Breast epithelium (tissue), 4 donors: ENCODE measurements around the gene BCAT1. TPM values are rescaled to one million over a fixed set of nuclear protein-coding genes. Genes with fewer than 3 reads are reported as not detected.

Experiments used
- DNase-seq, 2 donors: peaks; one replicate each; pipeline ENCODE4 v3.0.0-alpha.2; 2019; ENCODE audit warnings: low spot score in 2 of 2
- H3K27ac ChIP-seq, 2 donors: fragments of 200-600 bp; sonication (generic) in 1 of 2; one replicate each; pipeline ENCODE4 v1.5.1; 2016 to 2019; ENCODE audit warnings: mild to moderate bottlenecking in 1 of 2
- H3K27me3 ChIP-seq, 2 donors: fragments of 200-600 bp; sonication (generic) in 1 of 2; one replicate each; pipeline versions ENCODE4 v1.5.1 to v1.6.0; 2017 to 2019; ENCODE audit warnings: control low read depth in 1 of 2, mild to moderate bottlenecking in 1 of 2
- H3K36me3 ChIP-seq: fragments of 200-600 bp; one replicate; pipeline ENCODE4 v1.5.1; 2019
- H3K4me1 ChIP-seq, 2 donors: fragments of 200-600 bp; sonication (generic); one replicate each; pipeline ENCODE4 v1.5.1; 2016 to 2019; ENCODE audit warnings: control low read depth in 1 of 2
- H3K4me3 ChIP-seq, 3 donors: fragments of 200-600 bp; sonication (generic); 1 replicate in 2 of 3; 2 replicates in 1 of 3; pipeline ENCODE4 v1.5.1; 2016 to 2019; ENCODE audit warnings: mild to moderate bottlenecking in 3 of 3, moderate library complexity in 2 of 3
- H3K9me3 ChIP-seq, 2 donors: fragments of 200-600 bp; sonication (generic) in 1 of 2; one replicate each; pipeline ENCODE4 v1.5.1; 2016 to 2019; ENCODE audit warnings: control low read depth in 1 of 2
- POLR2A ChIP-seq: fragments of 450-650 bp; IDR thresholded peaks from one replicate; pipeline ENCODE4 v1.6.1; 2016; ENCODE audit warnings: antibody characterized with exemption, mild to moderate bottlenecking, moderate library complexity
- POLR2AphosphoS5 ChIP-seq, 3 donors: sonication (generic); formaldehyde crosslinking; IDR thresholded peaks; one replicate each; pipeline ENCODE4 v1.6.1; 2017; ENCODE audit warnings: antibody characterized with exemption in 3 of 3
- intact Hi-C: fragments of 100-400 bp; cut with DNase I; formaldehyde crosslinking; loops from one replicate; pipeline ENCODE4 v1.15.1; 2023; ENCODE audit warnings: low total_unique reads
- total RNA-seq, 3 donors: library from RNA; depleted of rRNA; stranded (reverse); fragments of >200 nt; gene quantifications; one replicate each; pipeline ENCODE4 v1.1.0, GENCODE V29; 2016
- TF ChIP-seq, protein P1 (sequence below), 3 donors: fragments of 450-650 bp; IDR thresholded peaks; one replicate each; pipeline ENCODE4 v1.5.1; 2016 to 2017; ENCODE audit warnings: antibody characterized with exemption in 3 of 3, mild to moderate bottlenecking in 3 of 3, moderate library complexity in 3 of 3

BCAT1 gene
- total RNA-seq, 3 donors from 2014 or later = 8.8 to 35.8 (median 12.1) TPM

DNA sequence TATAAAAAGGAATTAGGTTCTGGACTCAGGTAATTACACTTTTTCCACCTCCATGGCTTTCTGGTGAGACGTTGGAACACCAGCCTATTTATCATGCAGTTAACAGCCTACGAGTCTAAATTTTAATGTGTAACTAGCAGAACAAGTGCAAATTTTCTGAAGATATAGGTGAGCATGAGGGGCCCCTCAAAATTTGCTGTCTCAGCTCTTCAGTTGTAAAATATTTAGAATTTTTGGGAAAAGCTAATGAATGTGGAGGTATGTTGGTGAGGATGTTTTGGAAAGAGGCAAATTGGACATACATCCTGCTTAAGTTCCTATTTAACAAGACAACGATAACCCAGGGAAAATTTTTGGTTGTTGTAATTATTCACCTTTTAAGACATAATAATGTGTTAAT is 25.3 kb upstream of the BCAT1 start:
- Histone ChIP-seq H3K36me3 (no peaks in the 10 kb centered on the region), H3K27ac (no peak overlapping the region), H3K9me3 (no peaks in the 10 kb centered on the region), H3K4me1 (no peaks in the 10 kb centered on the region), H3K4me3 (no peak overlapping the region), H3K27me3 (no peaks in the 10 kb centered on the region)
- TF ChIP-seq, protein P1, sequence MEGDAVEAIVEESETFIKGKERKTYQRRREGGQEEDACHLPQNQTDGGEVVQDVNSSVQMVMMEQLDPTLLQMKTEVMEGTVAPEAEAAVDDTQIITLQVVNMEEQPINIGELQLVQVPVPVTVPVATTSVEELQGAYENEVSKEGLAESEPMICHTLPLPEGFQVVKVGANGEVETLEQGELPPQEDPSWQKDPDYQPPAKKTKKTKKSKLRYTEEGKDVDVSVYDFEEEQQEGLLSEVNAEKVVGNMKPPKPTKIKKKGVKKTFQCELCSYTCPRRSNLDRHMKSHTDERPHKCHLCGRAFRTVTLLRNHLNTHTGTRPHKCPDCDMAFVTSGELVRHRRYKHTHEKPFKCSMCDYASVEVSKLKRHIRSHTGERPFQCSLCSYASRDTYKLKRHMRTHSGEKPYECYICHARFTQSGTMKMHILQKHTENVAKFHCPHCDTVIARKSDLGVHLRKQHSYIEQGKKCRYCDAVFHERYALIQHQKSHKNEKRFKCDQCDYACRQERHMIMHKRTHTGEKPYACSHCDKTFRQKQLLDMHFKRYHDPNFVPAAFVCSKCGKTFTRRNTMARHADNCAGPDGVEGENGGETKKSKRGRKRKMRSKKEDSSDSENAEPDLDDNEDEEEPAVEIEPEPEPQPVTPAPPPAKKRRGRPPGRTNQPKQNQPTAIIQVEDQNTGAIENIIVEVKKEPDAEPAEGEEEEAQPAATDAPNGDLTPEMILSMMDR (IDR thresholded peaks at IDR 0.05) = no peak
- TF ChIP-seq POLR2AphosphoS5 (IDR thresholded peaks at IDR 0.05) (no peak), POLR2A (no peak)
- DNase-seq = no peak
- intact Hi-C loops = no loop called here

- TF ChIP-seq POLR2A (no peak), POLR2AphosphoS5 (IDR thresholded peaks at IDR 0.05) (no peak)
- TF ChIP-seq, protein P1 (IDR thresholded peaks at IDR 0.05) = no peak
- no peaks in the 10 kb centered on the region for H3K36me3 ChIP-seq
- no peak overlapping the region for H3K4me3 ChIP-seq
- intact Hi-C loops = no loop called here
- no peak overlapping the region for H3K27ac ChIP-seq
- H3K9me3 ChIP-seq = no peaks in the 10 kb centered on the region
- no peaks in the 10 kb centered on the region for H3K27me3 ChIP-seq
- DNase-seq = no peak
- no peaks in the 10 kb centered on the region for H3K4me1 ChIP-seq
Observed at GRCh38 chr12:24972078-24972477, 23.2 kb upstream of the BCAT1 start.

GRCh38 chr12:24970177-24970576 is 21.3 kb upstream of the BCAT1 start:
- H3K9me3 ChIP-seq = no peaks in the 10 kb centered on the region
- intact Hi-C loops = no loop called here
- TF ChIP-seq POLR2AphosphoS5 (IDR thresholded peaks at IDR 0.05) (no peak), POLR2A (no peak)
- TF ChIP-seq, protein P1 (IDR thresholded peaks at IDR 0.05) = no peak

DNA sequence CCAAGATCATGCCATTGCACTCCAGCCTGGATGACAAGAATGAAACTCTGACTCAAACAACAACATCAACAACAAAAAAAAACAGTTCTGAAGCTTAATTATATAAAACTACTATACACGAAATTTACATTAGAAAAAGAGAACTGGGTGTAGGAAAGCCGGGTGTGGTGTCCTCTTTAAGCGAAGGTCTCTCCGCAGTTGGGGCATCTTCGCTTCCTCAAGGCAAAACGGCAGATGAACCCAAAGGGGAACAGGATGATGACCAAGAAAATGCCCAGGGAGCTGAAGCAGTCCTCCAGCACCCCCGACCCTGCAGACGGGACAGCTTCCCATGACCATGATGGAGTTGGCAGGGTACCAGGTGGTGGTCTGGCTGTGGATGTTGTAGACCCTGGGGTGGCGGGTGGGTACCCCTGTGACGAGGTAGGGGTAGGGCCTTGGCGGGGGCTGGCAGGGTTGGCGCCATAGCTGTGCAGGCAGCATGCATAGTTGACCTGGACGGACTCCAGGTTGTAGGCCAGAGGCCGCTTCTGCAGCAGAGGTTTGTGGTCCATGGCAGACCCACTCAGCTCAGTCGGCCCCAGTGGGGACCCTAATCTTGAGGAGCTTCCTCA is 18.2 kb upstream of the BCAT1 start:
- H3K27me3 ChIP-seq = no peaks in the 10 kb centered on the region
- no peak for DNase-seq
- no peaks in the 10 kb centered on the region for H3K4me1 ChIP-seq
- H3K36me3 ChIP-seq = no peaks in the 10 kb centered on the region
- no peak overlapping the region for H3K27ac ChIP-seq
- peaks cover 0 to 23% of the 10 kb centered on the region in 2 donors for H3K9me3 ChIP-seq
- no peak overlapping the region for H3K4me3 ChIP-seq
- no peak for TF ChIP-seq POLR2AphosphoS5 (IDR thresholded peaks at IDR 0.05)
- TF ChIP-seq, protein P1 (IDR thresholded peaks at IDR 0.05) = no peak
- no peak for TF ChIP-seq POLR2A
- intact Hi-C loops = no loop called here

More at GRCh38 chr12:24970177-24970576, 21.3 kb upstream of the BCAT1 start:
- Histone ChIP-seq H3K4me1 (no peaks in the 10 kb centered on the region), H3K27me3 (no peaks in the 10 kb centered on the region), H3K4me3 (no peak overlapping the region), H3K27ac (no peak overlapping the region), H3K36me3 (no peaks in the 10 kb centered on the region)
- DNase-seq = no peak

DNA sequence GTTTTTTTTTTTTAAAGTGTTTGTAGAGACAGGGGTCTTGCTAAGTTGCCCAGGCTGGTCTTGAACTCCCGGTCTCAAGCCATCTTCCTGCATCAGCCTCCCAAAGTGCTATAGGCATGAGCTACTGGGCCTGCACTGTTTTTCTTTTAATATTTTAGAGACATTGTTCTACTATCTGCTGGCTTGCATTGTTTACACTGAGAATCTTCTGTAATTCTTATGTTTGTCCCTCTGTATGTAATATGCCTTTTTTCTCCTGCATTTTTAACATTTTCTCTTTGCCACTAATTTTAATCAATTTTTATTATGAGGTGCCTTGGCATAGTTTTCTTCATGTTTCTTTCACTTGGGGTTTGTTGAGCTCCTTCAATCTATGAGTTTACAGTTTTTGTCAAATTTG is 15.4 kb upstream of the BCAT1 start:
- TF ChIP-seq POLR2AphosphoS5 (IDR thresholded peaks at IDR 0.05) (no peak), POLR2A (no peak)
- TF ChIP-seq, protein P1 (IDR thresholded peaks at IDR 0.05) = no peak

More for the DNA sequence above, 15.4 kb upstream of the BCAT1 start:
- no peak for DNase-seq
- Histone ChIP-seq H3K36me3 (no peaks in the 10 kb centered on the region), H3K4me1 (no peaks in the 10 kb centered on the region), H3K4me3 (no peak overlapping the region), H3K27me3 (no peaks in the 10 kb centered on the region), H3K9me3 (peaks cover 0 to 28% of the 10 kb centered on the region in 2 donors), H3K27ac (no peak overlapping the region)
- intact Hi-C loops = no loop called here
